Activated CD8-positive, alpha-beta T cell treated with anti-CD3 and anti-CD28 coated beads for 36 hours (primary cell): ENCODE data around the gene SPRR1A. TPM values are rescaled to one million over a fixed set of nuclear protein-coding genes. Genes with fewer than 3 reads are reported as not detected.

ENCODE experiments used
- ATAC-seq: fragments of 200-7000 bp; cut with Tn5 transposase; one replicate; pipeline ENCODE4 v1.10.0; 2021; ENCODE audit warnings: mild to moderate bottlenecking, moderate library complexity
- CTCF ChIA-PET: fragments of 350-600 bp; sonication (Branson Sonifier 250); formaldehyde crosslinking; loops from one replicate; lab custom pipeline; 2021; ENCODE audit warnings: antibody characterized with exemption; lab: Charles Lee
- POLR2A ChIA-PET: fragments of 350-600 bp; sonication (Branson Sonifier 250); formaldehyde crosslinking; loops from one replicate; lab custom pipeline; 2021; ENCODE audit warnings: antibody characterized with exemption; lab: Charles Lee
- DNase-seq: peaks from one replicate; pipeline ENCODE4 v3.0.0-alpha.2; 2020
- H3K27ac Mint-ChIP-seq: one replicate; pipeline ENCODE4 v1.8.0; 2021; ENCODE audit warnings: mild to moderate bottlenecking, mixed read lengths
- H3K27me3 Mint-ChIP-seq: one replicate; pipeline ENCODE4 v1.8.0; 2021; ENCODE audit warnings: mixed read lengths
- H3K36me3 Mint-ChIP-seq: one replicate; pipeline ENCODE4 v1.8.0; 2021; ENCODE audit warnings: low read depth, mixed read lengths
- H3K4me1 Mint-ChIP-seq: one replicate; pipeline ENCODE4 v1.8.0; 2021; ENCODE audit warnings: low read depth, mixed read lengths
- H3K4me3 Mint-ChIP-seq: one replicate; pipeline ENCODE4 v1.8.0; 2021; ENCODE audit warnings: mild to moderate bottlenecking, moderate library complexity, mixed read lengths
- H3K9me3 Mint-ChIP-seq: one replicate; pipeline ENCODE4 v1.8.0; 2021; ENCODE audit warnings: mixed read lengths
- CTCF ChIP-seq: fragments of 200-600 bp; IDR thresholded peaks from one replicate; pipeline ENCODE4 v1.8.0; 2022; ENCODE audit warnings: antibody characterized with exemption, mild to moderate bottlenecking
- intact Hi-C: fragments of 100-400 bp; cut with micrococcal nuclease; formaldehyde crosslinking; loops from one replicate; pipeline ENCODE4 v1.10.0; 2022
- total RNA-seq, 2 experiments: library from RNA; stranded (reverse); gene quantifications; one replicate each; pipeline ENCODE4 v1.2.3, GENCODE V29; 2021

Gene SPRR1A
- total RNA-seq, 2 experiments from 2014 or later: not detected

DNA sequence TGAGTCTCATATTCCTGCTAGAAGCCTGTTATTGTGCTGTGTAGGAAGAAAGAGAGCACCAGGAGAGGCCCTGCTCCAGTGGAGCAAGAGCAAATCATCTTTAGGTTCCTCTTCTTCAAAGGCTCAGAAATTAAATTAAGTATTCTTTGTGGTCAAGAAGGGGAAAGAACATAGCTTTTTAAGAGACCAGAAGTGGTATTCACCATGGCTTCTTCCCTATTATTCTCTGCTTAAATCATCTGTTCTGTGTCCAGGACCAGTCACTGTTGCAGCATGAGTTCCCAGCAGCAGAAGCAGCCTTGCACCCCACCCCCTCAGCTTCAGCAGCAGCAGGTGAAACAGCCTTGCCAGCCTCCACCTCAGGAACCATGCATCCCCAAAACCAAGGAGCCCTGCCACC is 48.2 kb downstream of the SPRR1A start:
- H3K4me3 Mint-ChIP-seq: no peak overlapping the region
- H3K4me1 Mint-ChIP-seq: no peaks in the 10 kb centered on the region
- DNase-seq: no peak
- ATAC-seq: no peak
- POLR2A ChIA-PET: no interaction called here
- no peaks in the 10 kb centered on the region for H3K9me3 Mint-ChIP-seq
- CTCF ChIA-PET: interaction anchor here (1.3 kb wide), 1 partner anchor 161 kb away, joined by 4 read pairs; no protein-coding TSS in a partner anchor
- no peaks in the 10 kb centered on the region for H3K36me3 Mint-ChIP-seq
- TF ChIP-seq CTCF: no peak
- H3K27me3 Mint-ChIP-seq: peaks cover 16% of the 10 kb centered on the region
- no peak overlapping the region for H3K27ac Mint-ChIP-seq
- intact Hi-C loops: no loop called here

DNA sequence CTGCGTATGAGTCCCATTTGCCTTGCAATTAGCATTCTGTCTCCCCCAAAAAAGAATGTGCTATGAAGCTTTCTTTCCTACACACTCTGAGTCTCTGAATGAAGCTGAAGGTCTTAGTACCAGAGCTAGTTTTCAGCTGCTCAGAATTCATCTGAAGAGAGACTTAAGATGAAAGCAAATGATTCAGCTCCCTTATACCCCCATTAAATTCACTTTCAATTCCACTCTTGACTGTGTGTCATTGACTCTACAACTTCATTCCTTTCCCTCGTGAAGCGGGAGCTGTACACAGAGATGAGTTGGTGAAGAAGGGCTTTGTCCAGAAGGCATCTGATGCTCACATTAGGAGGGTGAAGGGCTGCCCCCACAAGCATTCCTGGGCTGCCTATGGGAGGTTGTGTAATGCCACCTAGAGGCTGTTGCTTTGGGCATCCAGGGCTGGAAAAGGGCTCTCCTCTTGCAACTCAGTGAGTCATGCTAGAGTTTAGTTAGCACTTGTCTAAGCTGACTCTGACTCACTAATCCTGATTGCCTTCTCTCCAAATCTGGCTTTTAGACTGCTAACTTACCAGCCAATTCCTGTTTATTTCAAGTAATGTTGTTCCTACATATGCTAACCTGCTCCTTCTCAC is 48.9 kb downstream of the SPRR1A start:
- Mint-ChIP-seq H3K4me1 (no peaks in the 10 kb centered on the region), H3K4me3 (no peak overlapping the region), H3K27ac (no peak overlapping the region), H3K9me3 (no peaks in the 10 kb centered on the region), H3K36me3 (no peaks in the 10 kb centered on the region), H3K27me3 (peaks cover 16% of the 10 kb centered on the region)
- intact Hi-C loops: no loop called here
- ATAC-seq: no peak
- ChIA-PET CTCF (interaction anchor here (1.3 kb wide), 1 partner anchor 162 kb away, joined by 4 read pairs; no protein-coding TSS in a partner anchor), POLR2A (interaction anchor here (0.5 kb wide), 1 partner anchor 50 kb away, joined by 3 read pairs; no protein-coding TSS in a partner anchor)
- TF ChIP-seq CTCF: no peak
- no peak for DNase-seq

- POLR2A ChIA-PET: no interaction called here
- no peak for DNase-seq
- H3K36me3 Mint-ChIP-seq: no peaks in the 10 kb centered on the region
- no peak for ATAC-seq
- no peaks in the 10 kb centered on the region for H3K9me3 Mint-ChIP-seq
- no peaks in the 10 kb centered on the region for H3K4me1 Mint-ChIP-seq
- no peak overlapping the region for H3K27ac Mint-ChIP-seq
- peaks cover 22% of the 10 kb centered on the region for H3K27me3 Mint-ChIP-seq
- CTCF ChIA-PET: no interaction called here
- no peak overlapping the region for H3K4me3 Mint-ChIP-seq
- TF ChIP-seq CTCF: no peak
- intact Hi-C loops: no loop called here
These were observed 51.3 kb downstream of the SPRR1A start for GRCh38 chr1:153035211-153035610.

Other genes starting within 250 kb of the SPRR1A start
- not detected for gene KPRP, start 226.1 kb upstream of the SPRR1A start, total RNA-seq
- not detected for gene LCE1F, start 208.9 kb upstream of the SPRR1A start, total RNA-seq
- gene LCE1E, start 197.8 kb upstream of the SPRR1A start, total RNA-seq: not detected
- not detected for gene LCE1D, start 187.4 kb upstream of the SPRR1A start, total RNA-seq
- not detected for gene LCE1C, start 177.4 kb upstream of the SPRR1A start, total RNA-seq
- not detected for gene LCE1B, start 172.1 kb upstream of the SPRR1A start, total RNA-seq
- not detected for gene LCE1A, start 156.6 kb upstream of the SPRR1A start, total RNA-seq
- not detected for gene LCE6A, start 141.2 kb upstream of the SPRR1A start, total RNA-seq
- not detected for gene LCE7A, start 124.1 kb upstream of the SPRR1A start, total RNA-seq
- not detected for gene SMCP, start 105.8 kb upstream of the SPRR1A start, total RNA-seq
- gene IVL, start 75.5 kb upstream of the SPRR1A start, total RNA-seq: not detected
- not detected for gene SPRR5, start 36.9 kb upstream of the SPRR1A start, total RNA-seq
- not detected for gene SPRR4, start 13.4 kb upstream of the SPRR1A start, total RNA-seq
- not detected for gene SPRR3, start 17.7 kb downstream of the SPRR1A start, total RNA-seq
- not detected for gene SPRR1B, start 47.1 kb downstream of the SPRR1A start, total RNA-seq
- gene SPRR2D, start 57.0 kb downstream of the SPRR1A start, total RNA-seq: not detected
- gene SPRR2A, start 73.4 kb downstream of the SPRR1A start, total RNA-seq: not detected
- gene SPRR2B, start 87.5 kb downstream of the SPRR1A start, total RNA-seq: not detected
- gene SPRR2E, start 110.4 kb downstream of the SPRR1A start, total RNA-seq: not detected
- gene SPRR2F, start 129.4 kb downstream of the SPRR1A start, total RNA-seq: not detected
- not detected for gene SPRR2G, start 166.8 kb downstream of the SPRR1A start, total RNA-seq
- gene LELP1, start 219.3 kb downstream of the SPRR1A start, total RNA-seq: not detected
- not detected for gene PRR9, start 233.5 kb downstream of the SPRR1A start, total RNA-seq